Calu3 (cell line): ENCODE data around the gene SENP2. TPM values are rescaled to one million over a fixed set of nuclear protein-coding genes. Genes with fewer than 3 reads are reported as not detected.

ENCODE experiments used
- BruUV-seq: library from RNA; stranded (reverse); fragments of 400-500 nt; replicated peaks from 2 replicates; lab custom pipeline; 2021; lab: Mats Ljungman, UMichigan
- CTCF ChIA-PET: fragments of 300-600 bp; sonication (Branson Sonifier 250); formaldehyde crosslinking; loops from one replicate; lab custom pipeline; 2022; ENCODE audit warnings: antibody characterized with exemption; lab: Charles Lee
- DNase-seq: peaks from one replicate; pipeline ENCODE4 v3.0.0; 2022
- H3K27ac Mint-ChIP-seq: one replicate; pipeline ENCODE4 v1.8.0; 2022; ENCODE audit warnings: mixed read lengths; ENCODE audit not compliant: unreplicated experiment
- H3K27me3 Mint-ChIP-seq: one replicate; pipeline ENCODE4 v1.8.0; 2022; ENCODE audit warnings: mixed read lengths; ENCODE audit not compliant: unreplicated experiment
- H3K36me3 Mint-ChIP-seq: one replicate; pipeline ENCODE4 v1.8.0; 2022; ENCODE audit warnings: mild to moderate bottlenecking, moderate library complexity, mixed read lengths; ENCODE audit not compliant: insufficient read depth, unreplicated experiment
- H3K4me1 Mint-ChIP-seq: one replicate; pipeline ENCODE4 v1.8.0; 2022; ENCODE audit warnings: mild to moderate bottlenecking, low read depth, mixed read lengths; ENCODE audit not compliant: unreplicated experiment
- H3K4me3 Mint-ChIP-seq: one replicate; pipeline ENCODE4 v1.8.0; 2022; ENCODE audit warnings: mild to moderate bottlenecking, low read depth, moderate library complexity, mixed read lengths; ENCODE audit not compliant: unreplicated experiment
- H3K9me3 Mint-ChIP-seq: one replicate; pipeline ENCODE4 v1.8.0; 2022; ENCODE audit warnings: low read depth, mixed read lengths; ENCODE audit not compliant: unreplicated experiment
- intact Hi-C: fragments of 100-400 bp; cut with micrococcal nuclease; formaldehyde crosslinking; loops from one replicate; pipeline ENCODE4 v1.10.0; 2022; ENCODE audit not compliant: unreplicated experiment
- total RNA-seq: library from RNA; stranded (reverse); gene quantifications from 2 replicates; pipeline ENCODE4 v1.2.3, GENCODE V29; 2022
- TF ChIP-seq, protein P1 (sequence below): fragments of 200-600 bp; IDR thresholded peaks from one replicate; pipeline ENCODE4 v1.8.0; 2022; ENCODE audit warnings: antibody characterized with exemption; ENCODE audit not compliant: unreplicated experiment

Gene SENP2
- total RNA-seq, 1 experiment from 2014 or later = 87.1 TPM

DNA sequence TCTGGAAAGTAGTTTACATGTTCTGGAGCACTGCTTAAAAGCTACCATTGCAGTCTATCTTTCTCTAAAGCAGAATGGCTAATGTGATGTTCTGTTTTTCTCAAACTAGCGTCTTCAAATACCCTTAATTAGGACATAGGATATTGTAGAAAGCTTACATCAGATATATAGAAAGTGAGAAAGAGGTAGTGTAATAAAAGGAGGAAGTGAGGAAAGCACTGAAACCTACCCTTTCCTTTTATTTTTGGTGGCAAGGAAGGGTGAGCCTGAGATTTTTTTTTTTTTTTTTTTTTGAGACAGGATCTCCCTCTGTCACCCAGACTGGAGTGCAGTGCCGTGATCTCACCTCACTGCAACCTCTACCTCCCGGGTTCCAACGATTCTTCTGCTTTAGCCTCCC is 9.4 kb downstream of the SENP2 start:
- CTCF ChIA-PET = interaction anchor here (0.5 to 0.6 kb wide), 2 partner anchors 135 to 1178 kb away, joined by 3 to 4 read pairs; no protein-coding TSS in a partner anchor
- Mint-ChIP-seq H3K4me1 (no peaks in the 10 kb centered on the region), H3K36me3 (peaks cover 22% of the 10 kb centered on the region), H3K27ac (no peak overlapping the region), H3K4me3 (no peak overlapping the region), H3K9me3 (no peaks in the 10 kb centered on the region), H3K27me3 (no peaks in the 10 kb centered on the region)
- intact Hi-C loops = no loop called here
- no peak for DNase-seq
- TF ChIP-seq, protein P1, sequence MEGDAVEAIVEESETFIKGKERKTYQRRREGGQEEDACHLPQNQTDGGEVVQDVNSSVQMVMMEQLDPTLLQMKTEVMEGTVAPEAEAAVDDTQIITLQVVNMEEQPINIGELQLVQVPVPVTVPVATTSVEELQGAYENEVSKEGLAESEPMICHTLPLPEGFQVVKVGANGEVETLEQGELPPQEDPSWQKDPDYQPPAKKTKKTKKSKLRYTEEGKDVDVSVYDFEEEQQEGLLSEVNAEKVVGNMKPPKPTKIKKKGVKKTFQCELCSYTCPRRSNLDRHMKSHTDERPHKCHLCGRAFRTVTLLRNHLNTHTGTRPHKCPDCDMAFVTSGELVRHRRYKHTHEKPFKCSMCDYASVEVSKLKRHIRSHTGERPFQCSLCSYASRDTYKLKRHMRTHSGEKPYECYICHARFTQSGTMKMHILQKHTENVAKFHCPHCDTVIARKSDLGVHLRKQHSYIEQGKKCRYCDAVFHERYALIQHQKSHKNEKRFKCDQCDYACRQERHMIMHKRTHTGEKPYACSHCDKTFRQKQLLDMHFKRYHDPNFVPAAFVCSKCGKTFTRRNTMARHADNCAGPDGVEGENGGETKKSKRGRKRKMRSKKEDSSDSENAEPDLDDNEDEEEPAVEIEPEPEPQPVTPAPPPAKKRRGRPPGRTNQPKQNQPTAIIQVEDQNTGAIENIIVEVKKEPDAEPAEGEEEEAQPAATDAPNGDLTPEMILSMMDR = no peak
- no TSS peak for BruUV-seq

DNA sequence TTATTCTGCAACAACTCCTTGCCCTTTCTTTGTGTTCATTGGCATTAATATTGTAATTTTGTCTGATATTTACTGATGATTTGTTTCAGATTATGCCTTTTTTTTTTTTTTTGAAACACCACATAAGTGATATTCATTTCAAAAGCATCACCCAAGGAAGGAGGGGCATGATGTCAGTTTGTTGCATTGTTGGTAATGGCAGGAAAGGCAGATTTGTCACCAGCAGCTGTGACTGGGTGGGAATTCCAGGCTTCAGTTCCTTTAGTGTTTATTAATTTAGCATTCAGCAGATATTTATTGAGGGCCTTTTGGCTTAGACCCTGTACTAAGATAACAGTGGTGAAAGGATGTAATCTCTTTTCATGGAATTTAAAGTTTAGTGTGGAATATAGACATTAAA is 19.5 kb downstream of the SENP2 start:
- no TSS peak for BruUV-seq
- CTCF ChIA-PET = interaction anchor here (0.7 kb wide), 1 partner anchor 236 kb away, joined by 3 read pairs; no protein-coding TSS in a partner anchor
- no peaks in the 10 kb centered on the region for H3K4me1 Mint-ChIP-seq
- no peak for DNase-seq
- no peaks in the 10 kb centered on the region for H3K27me3 Mint-ChIP-seq
- TF ChIP-seq, protein P1 = no peak
- H3K4me3 Mint-ChIP-seq = no peak overlapping the region
- no peaks in the 10 kb centered on the region for H3K9me3 Mint-ChIP-seq
- intact Hi-C loops = no loop called here
- H3K36me3 Mint-ChIP-seq = peaks cover 56% of the 10 kb centered on the region
- no peak overlapping the region for H3K27ac Mint-ChIP-seq

DNA sequence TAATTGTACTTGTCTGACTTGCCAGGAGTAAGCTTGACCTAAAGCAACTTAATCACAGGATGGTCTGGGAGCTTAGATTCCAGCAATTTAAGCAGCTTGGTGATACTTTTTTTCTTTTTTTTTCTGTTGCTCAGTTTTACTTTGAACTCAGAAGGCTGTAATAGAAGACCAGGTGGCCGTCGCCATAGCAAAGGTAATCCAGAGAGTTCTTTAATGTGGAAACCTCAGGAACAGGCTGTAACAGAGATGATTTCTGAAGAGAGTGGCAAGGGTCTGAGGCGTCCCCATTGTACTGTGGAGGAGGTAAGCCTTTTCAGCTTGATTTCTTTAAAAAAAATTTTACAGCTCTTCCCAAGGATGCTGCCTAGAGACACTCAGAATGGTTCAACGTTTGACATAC is 20.1 kb downstream of the SENP2 start:
- TF ChIP-seq, protein P1 = no peak
- no TSS peak for BruUV-seq
- Mint-ChIP-seq H3K27me3 (no peaks in the 10 kb centered on the region), H3K4me1 (no peaks in the 10 kb centered on the region), H3K27ac (no peak overlapping the region), H3K36me3 (peaks cover 50% of the 10 kb centered on the region), H3K9me3 (no peaks in the 10 kb centered on the region), H3K4me3 (no peak overlapping the region)
- CTCF ChIA-PET = interaction anchor here (0.6 kb wide), 2 partner anchors 10 to 28 kb away, joined by 3 read pairs; no protein-coding TSS in a partner anchor
- intact Hi-C loops = no loop called here
- DNase-seq = no peak

DNA sequence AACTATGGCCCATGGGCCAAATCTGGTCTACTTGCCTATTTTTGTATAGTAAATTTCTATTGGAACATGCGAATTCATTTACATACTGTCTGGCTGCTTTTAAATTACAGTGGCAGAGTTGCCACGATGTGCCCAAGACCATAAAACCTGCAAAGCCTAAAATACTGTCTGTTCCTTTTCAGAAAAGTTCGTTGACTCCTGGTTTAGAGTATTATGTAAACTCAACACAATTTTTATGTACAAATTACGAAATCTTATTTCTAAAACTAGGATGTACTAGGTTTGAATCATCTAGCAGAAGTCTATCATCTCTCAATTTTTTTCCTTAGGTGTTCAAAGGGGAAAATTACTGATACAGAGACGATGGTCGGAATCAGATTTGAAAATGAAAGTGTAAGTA is 26.9 kb downstream of the SENP2 start:
- peaks cover 50% of the 10 kb centered on the region for H3K36me3 Mint-ChIP-seq
- no peaks in the 10 kb centered on the region for H3K27me3 Mint-ChIP-seq
- TF ChIP-seq, protein P1 = no peak
- no TSS peak for BruUV-seq
- no peaks in the 10 kb centered on the region for H3K4me1 Mint-ChIP-seq
- no peak for DNase-seq
- H3K9me3 Mint-ChIP-seq = no peaks in the 10 kb centered on the region
- no peak overlapping the region for H3K4me3 Mint-ChIP-seq
- intact Hi-C loops = no loop called here
- no peak overlapping the region for H3K27ac Mint-ChIP-seq
- CTCF ChIA-PET = interaction anchor here (0.6 kb wide), 1 partner anchor 130 kb away, joined by 6 read pairs; no protein-coding TSS in a partner anchor
